ENCODE measurements around the gene CEP57L1. TPM values are rescaled to one million over a fixed set of nuclear protein-coding genes. Genes with fewer than 3 reads are reported as not detected.
A peak's percentile ranks its signal among the peaks of the same experiment; 100 is the strongest.

Gene CEP57L1
- total RNA-seq, 4 donors from 2014 or later, result 11.0 to 30.0 (median 16.3) TPM

DNA sequence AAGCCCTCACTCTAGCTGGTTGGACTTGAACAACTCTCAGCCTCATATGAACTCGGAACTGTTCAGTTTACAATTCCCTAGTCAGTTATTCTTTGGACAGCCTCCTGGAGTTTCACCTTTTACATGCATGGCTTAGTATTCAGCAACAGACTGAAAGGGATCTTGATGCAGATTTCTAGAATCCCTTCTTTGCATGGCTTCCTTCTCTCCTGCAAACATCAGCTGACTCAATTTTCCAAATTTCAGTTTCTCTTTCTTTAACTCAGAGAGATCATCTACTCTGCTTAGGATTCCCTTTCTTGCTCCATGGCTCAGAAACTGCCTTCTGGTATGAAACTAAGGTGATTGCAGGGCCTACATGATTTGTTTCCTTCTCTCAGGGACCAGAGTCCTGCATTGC lies 99.6 kb downstream of the CEP57L1 start:
- H3K4me1 ChIP-seq, result peaks cover 0 to 11% (median 5%) of the 10 kb centered on the region in 3 donors
- no peaks in the 10 kb centered on the region for H3K27me3 ChIP-seq
- H3K27ac ChIP-seq, result peak overlapping the region in 1 of 4 donors; percentile 18
- no peak for ATAC-seq
- H3K4me3 ChIP-seq, result no peak overlapping the region
- peaks cover 0 to 6% (median 0%) of the 10 kb centered on the region in 3 donors for H3K9me3 ChIP-seq
- H3K36me3 ChIP-seq, result no peaks in the 10 kb centered on the region
- WGBS, 2 donors (ENCODE audit: low coverage in 1 of 2), result 17 to 50% methylated on average over 1 of the region's 1 CpG
- TF ChIP-seq, protein P1, sequence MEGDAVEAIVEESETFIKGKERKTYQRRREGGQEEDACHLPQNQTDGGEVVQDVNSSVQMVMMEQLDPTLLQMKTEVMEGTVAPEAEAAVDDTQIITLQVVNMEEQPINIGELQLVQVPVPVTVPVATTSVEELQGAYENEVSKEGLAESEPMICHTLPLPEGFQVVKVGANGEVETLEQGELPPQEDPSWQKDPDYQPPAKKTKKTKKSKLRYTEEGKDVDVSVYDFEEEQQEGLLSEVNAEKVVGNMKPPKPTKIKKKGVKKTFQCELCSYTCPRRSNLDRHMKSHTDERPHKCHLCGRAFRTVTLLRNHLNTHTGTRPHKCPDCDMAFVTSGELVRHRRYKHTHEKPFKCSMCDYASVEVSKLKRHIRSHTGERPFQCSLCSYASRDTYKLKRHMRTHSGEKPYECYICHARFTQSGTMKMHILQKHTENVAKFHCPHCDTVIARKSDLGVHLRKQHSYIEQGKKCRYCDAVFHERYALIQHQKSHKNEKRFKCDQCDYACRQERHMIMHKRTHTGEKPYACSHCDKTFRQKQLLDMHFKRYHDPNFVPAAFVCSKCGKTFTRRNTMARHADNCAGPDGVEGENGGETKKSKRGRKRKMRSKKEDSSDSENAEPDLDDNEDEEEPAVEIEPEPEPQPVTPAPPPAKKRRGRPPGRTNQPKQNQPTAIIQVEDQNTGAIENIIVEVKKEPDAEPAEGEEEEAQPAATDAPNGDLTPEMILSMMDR (IDR thresholded peaks at IDR 0.05), result no peak
- TF ChIP-seq EP300 (IDR thresholded peaks at IDR 0.05), result no peak
- no peak for TF ChIP-seq POLR2AphosphoS5 (IDR thresholded peaks at IDR 0.05)
- TF ChIP-seq POLR2A (IDR thresholded peaks at IDR 0.05), result no peak

DNA sequence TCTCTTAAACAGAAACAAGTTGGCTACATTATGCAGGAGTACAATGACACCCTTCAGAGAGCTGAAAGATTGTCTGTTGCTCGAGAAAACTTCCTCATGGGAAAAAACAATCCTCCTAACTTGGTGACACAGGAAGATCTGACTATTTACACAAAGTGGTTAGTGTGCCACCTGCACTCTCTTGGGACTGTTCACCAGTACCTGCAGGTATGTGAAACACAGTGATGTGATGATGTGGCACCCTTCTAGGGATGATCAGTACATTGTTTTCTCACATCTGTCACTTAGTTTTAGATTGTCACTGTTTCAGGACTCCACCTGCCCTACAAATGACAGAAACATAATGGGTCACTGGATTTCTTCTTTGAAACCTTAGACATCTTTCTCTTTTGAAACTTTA lies 101.8 kb downstream of the CEP57L1 start:
- Histone ChIP-seq H3K27ac (no peak overlapping the region), H3K4me1 (peaks cover 0 to 11% (median 5%) of the 10 kb centered on the region in 3 donors), H3K4me3 (no peak overlapping the region), H3K36me3 (no peaks in the 10 kb centered on the region), H3K27me3 (no peaks in the 10 kb centered on the region), H3K9me3 (no peaks in the 10 kb centered on the region)
- 29 to 88% methylated on average over 1 of the region's 1 CpG for WGBS, 2 donors (ENCODE audit: low coverage in 1 of 2)
- TF ChIP-seq, protein P1 (IDR thresholded peaks at IDR 0.05), result no peak
- TF ChIP-seq EP300 (IDR thresholded peaks at IDR 0.05) (no peak), POLR2AphosphoS5 (IDR thresholded peaks at IDR 0.05) (no peak), POLR2A (IDR thresholded peaks at IDR 0.05) (no peak)
- ATAC-seq, result no peak

DNA sequence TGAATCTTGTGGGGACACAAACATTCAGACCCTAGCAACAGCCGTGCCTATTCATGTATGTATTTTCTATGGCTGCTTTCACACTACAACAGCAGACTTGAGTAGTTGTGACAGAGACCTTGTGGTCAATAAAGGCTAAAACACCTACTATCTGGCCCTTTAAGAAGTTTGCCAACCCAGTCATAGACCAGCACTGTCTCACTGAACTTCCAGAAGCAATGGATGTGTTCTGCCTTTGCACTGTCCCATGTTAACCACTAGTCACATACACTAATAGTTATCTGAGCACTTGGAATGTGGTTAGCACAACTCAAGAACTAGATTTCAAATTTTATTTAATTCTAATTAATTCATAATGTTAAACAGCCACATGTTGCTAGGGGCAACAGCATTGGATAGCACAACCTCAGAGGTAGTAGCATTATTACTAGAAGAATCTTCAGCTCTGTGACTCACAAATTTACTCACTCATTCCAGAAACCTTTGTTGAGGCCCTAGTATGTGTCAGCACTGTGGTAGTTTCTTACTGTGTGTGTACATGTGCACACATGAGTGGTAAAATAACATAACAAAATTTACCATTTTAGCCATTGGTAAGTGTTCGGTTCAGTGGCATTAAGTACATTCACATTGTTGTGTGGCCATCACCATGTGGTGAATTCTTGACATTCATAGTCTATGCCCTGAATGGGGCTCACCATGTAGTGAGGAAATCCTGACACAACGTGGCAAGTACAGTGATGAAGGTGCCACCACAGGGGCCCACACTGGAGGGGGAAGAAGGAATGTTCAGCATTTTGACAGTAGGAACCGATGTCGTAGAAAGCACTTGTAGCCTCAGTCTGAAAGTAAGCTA lies 107.3 kb downstream of the CEP57L1 start:
- Histone ChIP-seq H3K4me1 (no peaks in the 10 kb centered on the region), H3K27me3 (no peaks in the 10 kb centered on the region), H3K36me3 (no peaks in the 10 kb centered on the region), H3K27ac (no peak overlapping the region), H3K4me3 (no peak overlapping the region), H3K9me3 (no peaks in the 10 kb centered on the region)
- TF ChIP-seq POLR2A (IDR thresholded peaks at IDR 0.05) (no peak), EP300 (IDR thresholded peaks at IDR 0.05) (no peak), POLR2AphosphoS5 (IDR thresholded peaks at IDR 0.05) (no peak)
- TF ChIP-seq, protein P1 (IDR thresholded peaks at IDR 0.05), result no peak
- 85 to 93% methylated on average over 3 to 5 of the region's 5 CpGs for WGBS, 2 donors (ENCODE audit: low coverage in 1 of 2)
- ATAC-seq, result no peak

DNA sequence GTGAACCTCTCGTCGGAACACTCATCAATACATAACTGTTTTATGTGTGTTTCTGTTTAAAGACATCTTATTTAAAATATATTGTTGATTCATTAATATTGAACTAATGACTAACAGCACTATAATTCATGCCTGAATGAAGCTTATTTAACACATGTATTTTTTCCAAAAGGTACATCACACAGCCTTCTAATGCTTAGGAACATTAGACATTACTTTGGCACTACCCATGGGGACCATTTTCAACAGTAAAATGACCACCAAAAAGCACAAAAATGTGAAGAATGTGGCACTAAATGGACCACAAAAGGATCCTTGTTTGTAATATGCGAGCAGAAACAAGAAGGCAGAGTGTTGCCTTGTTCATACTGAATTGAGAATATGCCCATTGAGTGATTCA lies 109.2 kb downstream of the CEP57L1 start:
- Histone ChIP-seq H3K27ac (no peak overlapping the region), H3K27me3 (no peaks in the 10 kb centered on the region), H3K9me3 (no peaks in the 10 kb centered on the region), H3K36me3 (no peaks in the 10 kb centered on the region), H3K4me3 (no peak overlapping the region), H3K4me1 (no peaks in the 10 kb centered on the region)
- no peak for TF ChIP-seq POLR2A (IDR thresholded peaks at IDR 0.05)
- no peak for TF ChIP-seq EP300 (IDR thresholded peaks at IDR 0.05)
- no peak for TF ChIP-seq POLR2AphosphoS5 (IDR thresholded peaks at IDR 0.05)
- TF ChIP-seq, protein P1 (IDR thresholded peaks at IDR 0.05), result no peak
- no peak for ATAC-seq
- WGBS, 2 donors (ENCODE audit: low coverage in 1 of 2), result 82 to 97% methylated on average over 3 of the region's 3 CpGs

DNA sequence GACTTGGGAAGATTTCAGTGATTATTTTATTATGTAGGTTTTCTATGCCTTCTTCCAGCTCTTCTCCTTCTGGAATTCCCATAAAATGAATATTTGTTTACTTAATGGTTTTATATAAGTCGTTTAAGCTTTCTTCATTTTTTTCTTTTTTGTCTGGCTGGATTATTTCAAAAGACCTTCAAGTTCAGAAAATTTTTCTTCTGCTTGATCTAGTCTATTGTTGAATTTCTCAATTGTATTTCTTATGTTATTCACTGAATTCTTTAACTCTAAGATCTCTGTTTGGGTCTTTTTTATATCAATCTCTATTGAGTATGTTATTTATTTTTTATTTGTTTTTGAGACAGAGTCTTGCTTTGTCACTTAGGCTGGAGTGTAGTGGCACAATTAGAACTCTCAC lies 117.4 kb downstream of the CEP57L1 start:
- TF ChIP-seq, protein P1 (IDR thresholded peaks at IDR 0.05), result no peak
- TF ChIP-seq POLR2AphosphoS5 (IDR thresholded peaks at IDR 0.05) (no peak), POLR2A (IDR thresholded peaks at IDR 0.05) (no peak), EP300 (IDR thresholded peaks at IDR 0.05) (no peak)
- ATAC-seq, result no peak

More for the DNA sequence above, 117.4 kb downstream of the CEP57L1 start:
- H3K4me1 ChIP-seq, result no peaks in the 10 kb centered on the region
- no peaks in the 10 kb centered on the region for H3K36me3 ChIP-seq
- 60 to 67% methylated on average over 1 of the region's 1 CpG for WGBS, 2 donors (ENCODE audit: low coverage in 1 of 2)
- H3K4me3 ChIP-seq, result no peak overlapping the region
- peaks cover 0 to 6% (median 0%) of the 10 kb centered on the region in 3 donors for H3K9me3 ChIP-seq
- no peak overlapping the region for H3K27ac ChIP-seq
- no peaks in the 10 kb centered on the region for H3K27me3 ChIP-seq
